Measurements from ENCODE around the gene C9orf85.

- no peak for TF ChIP-seq CTCF (IDR thresholded peaks at IDR 0.05; ENCODE audit: low read length)
- no peak for TF ChIP-seq EZH2phosphoT487 (IDR thresholded peaks at IDR 0.05; ENCODE audit: low read length)
Measured at GRCh38 chr9:71891557-71892189, 19.8 kb upstream of the C9orf85 start.

Measured in MM.1S (cell line).